Activated CD4-positive, alpha-beta memory T cell treated with anti-CD3 and anti-CD28 coated beads, Interleukin-2, amount 10 ng/mL, durations not matched to agents 7 days and 5 days (primary cell): ENCODE results near the gene CBARP. TPM values are rescaled to one million over a fixed set of nuclear protein-coding genes. Genes with fewer than 3 reads are reported as not detected.

Experiments used
- CTCF ChIA-PET: fragments of 350-600 bp; sonication (Branson Sonifier 250); formaldehyde crosslinking; loops from one replicate; lab custom pipeline; 2021; ENCODE audit warnings: antibody characterized with exemption, inconsistent platforms; lab: Charles Lee
- POLR2A ChIA-PET: fragments of 350-600 bp; sonication (Branson Sonifier 250); formaldehyde crosslinking; loops from one replicate; lab custom pipeline; 2021; ENCODE audit warnings: antibody characterized with exemption; lab: Charles Lee
- DNase-seq: peaks from one replicate; pipeline ENCODE4 v3.0.0-alpha.2; 2020
- H3K27ac Mint-ChIP-seq: one replicate; pipeline ENCODE4 v1.8.0; 2021; ENCODE audit warnings: mild to moderate bottlenecking, mixed read lengths
- H3K27me3 Mint-ChIP-seq: one replicate; pipeline ENCODE4 v1.8.0; 2021; ENCODE audit warnings: mixed read lengths
- H3K36me3 Mint-ChIP-seq: one replicate; pipeline ENCODE4 v1.8.0; 2021; ENCODE audit warnings: low read depth, mixed read lengths
- H3K4me1 Mint-ChIP-seq: one replicate; pipeline ENCODE4 v1.8.0; 2021; ENCODE audit warnings: mixed read lengths
- H3K4me3 Mint-ChIP-seq: one replicate; pipeline ENCODE4 v1.8.0; 2021; ENCODE audit warnings: mild to moderate bottlenecking, mixed read lengths
- H3K9me3 Mint-ChIP-seq: one replicate; pipeline ENCODE4 v1.8.0; 2021; ENCODE audit warnings: mixed read lengths
- total RNA-seq, 2 experiments: library from RNA; stranded (reverse); gene quantifications; one replicate each; pipeline ENCODE4 v1.2.3, GENCODE V29; 2021

Gene CBARP
- total RNA-seq, 2 experiments from 2014 or later = 0.35 to 0.55 TPM

DNA sequence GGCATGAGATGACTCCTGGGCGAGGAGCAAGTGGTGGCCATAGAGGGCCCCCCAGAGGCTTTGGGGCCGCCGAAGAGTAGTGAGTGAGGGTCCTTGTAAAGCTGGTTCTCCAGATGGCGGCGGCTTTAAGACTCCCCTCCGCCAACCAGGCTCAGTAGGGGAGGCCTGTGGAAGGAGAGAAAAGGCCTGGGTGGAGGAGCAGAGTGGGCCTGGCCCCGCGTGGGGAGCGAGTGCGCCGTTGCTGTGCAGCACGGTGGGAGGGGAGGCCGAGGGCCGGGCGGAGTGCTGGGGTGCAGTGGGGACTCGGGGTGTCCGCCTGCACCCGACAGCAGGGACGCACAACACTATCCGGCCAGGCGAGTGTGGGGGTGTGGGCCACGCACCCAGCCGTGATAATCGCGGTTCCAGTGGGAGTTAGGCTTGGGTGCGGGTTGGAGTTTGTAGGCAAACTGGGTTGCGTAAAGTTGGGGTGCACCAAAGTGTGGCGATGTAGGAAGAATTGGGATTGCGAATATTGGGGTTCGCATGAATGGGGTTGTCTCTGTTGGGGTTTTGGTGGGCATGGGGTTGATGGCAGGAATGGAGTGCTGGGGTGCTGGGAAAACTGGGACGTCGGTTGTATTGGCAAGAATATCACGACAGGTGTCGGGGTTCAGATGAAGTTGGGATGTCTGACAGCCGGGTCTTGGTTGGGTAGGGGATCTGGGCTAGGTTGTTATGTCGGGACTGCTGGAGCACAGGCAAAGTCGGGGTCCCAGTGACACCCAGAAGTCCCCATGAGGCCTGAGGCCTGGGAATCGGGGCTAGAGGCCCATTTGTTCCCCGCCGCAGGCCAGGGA, 30.6 kb upstream of the CBARP start:
- no peak for DNase-seq
- ChIA-PET CTCF (interaction anchor here (0.6 to 11.2 kb wide), 8 partner anchors 11 to 222 kb away, joined by 3 to 412 read pairs (median 10); partner anchors contain the start of genes ATP5F1D and REEP6), POLR2A (interaction anchor here (0.6 to 10.9 kb wide), 49 partner anchors 10 to 628 kb away, joined by 3 to 266 read pairs (median 6); partner anchors contain the start of genes ABCA7, ARHGAP45, ATP5F1D and CBARP)
- Mint-ChIP-seq H3K4me1 (peaks cover 64% of the 10 kb centered on the region), H3K36me3 (peaks cover 34% of the 10 kb centered on the region), H3K27ac (peak overlapping the region; percentile 42), H3K4me3 (peak overlapping the region; percentile 51), H3K9me3 (no peaks in the 10 kb centered on the region), H3K27me3 (peaks cover 3% of the 10 kb centered on the region)

DNA sequence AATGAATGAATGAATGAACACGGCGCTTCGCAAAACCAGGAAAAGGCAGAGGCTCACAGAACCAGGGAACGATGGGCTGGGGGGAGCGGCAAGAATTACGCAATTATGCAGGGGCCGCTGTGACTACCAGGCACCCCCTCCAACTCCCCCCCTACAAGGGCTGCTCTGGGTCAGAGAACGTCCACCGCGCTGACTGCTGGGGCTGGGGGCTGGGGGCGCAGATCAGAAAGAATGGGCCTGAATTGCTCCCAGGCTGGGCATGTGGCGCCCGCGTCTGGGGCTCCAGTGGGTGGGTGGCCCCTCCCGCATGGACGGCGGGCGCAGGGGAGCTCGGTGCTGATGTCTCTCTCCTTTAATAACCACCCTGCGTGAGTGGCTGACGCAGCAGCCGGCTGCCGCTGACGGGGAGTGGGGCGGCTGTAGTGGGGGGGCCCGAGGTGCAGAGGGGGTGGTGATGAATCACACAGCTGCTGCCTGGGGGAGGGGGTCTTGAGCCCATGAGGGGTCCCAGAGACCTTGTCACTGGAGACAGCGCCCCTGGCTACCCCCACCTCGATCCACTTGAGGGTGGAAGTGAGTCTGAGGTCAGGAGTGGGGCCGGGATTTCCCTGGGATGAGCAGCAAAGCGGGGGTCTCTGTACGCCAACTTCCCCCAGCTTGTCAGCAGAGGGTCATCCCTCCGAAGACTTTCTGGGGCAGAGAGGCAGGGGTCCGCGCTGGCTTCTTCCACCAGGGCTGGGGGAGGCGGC, 29.8 kb upstream of the CBARP start:
- DNase-seq = no peak
- H3K27ac Mint-ChIP-seq = no peak overlapping the region
- H3K36me3 Mint-ChIP-seq = peaks cover 28% of the 10 kb centered on the region
- H3K9me3 Mint-ChIP-seq = no peaks in the 10 kb centered on the region
- CTCF ChIA-PET = interaction anchor here (2.4 to 11.2 kb wide), 3 partner anchors 14 to 26 kb away, joined by 23 to 412 read pairs (median 44); partner anchors contain the start of gene ATP5F1D
- H3K27me3 Mint-ChIP-seq = peaks cover 3% of the 10 kb centered on the region
- POLR2A ChIA-PET = interaction anchor here (1.4 to 10.9 kb wide), 4 partner anchors 10 to 137 kb away, joined by 3 to 266 read pairs (median 140); partner anchors contain the start of gene ATP5F1D
- H3K4me1 Mint-ChIP-seq = peaks cover 64% of the 10 kb centered on the region
- H3K4me3 Mint-ChIP-seq = peak overlapping the region; percentile 27

DNA sequence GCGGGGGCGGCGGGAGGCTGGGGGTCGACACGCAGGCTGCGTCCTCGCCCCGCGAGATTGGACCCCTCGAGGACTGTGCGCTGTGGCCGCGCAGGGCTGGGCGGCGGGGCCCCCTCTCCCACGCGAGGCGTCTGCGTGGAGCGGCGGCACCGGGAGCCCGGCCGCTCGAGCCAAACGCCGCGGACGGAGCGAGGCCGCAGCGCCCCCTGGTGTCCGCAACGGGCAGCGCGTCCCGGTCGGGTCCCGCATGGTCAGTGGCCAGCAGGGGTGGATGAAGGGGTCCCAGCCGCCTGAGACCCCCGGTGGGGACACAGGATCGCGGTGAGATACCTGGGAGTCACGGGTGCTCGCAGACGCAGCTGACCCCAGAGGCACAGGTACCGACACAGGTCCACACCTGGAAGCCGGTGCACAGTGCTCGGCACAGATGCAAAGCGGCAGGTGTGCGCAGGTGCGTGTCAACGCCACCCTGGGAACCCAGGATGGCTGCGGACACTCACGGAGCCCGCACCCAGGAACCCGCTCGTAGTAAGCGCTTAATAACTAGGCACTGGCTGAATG, 29.2 kb upstream of the CBARP start:
- H3K27ac Mint-ChIP-seq = no peak overlapping the region
- ChIA-PET CTCF (interaction anchor here (0.6 to 11.2 kb wide), 17 partner anchors 8 to 618 kb away, joined by 3 to 412 read pairs (median 4); partner anchors contain the start of genes ABHD17A, ARHGAP45, ATP5F1D and FAM174C), POLR2A (interaction anchor here (1.0 to 10.9 kb wide), 8 partner anchors 9 to 200 kb away, joined by 3 to 266 read pairs (median 14); partner anchors contain the start of genes ARHGAP45, ATP5F1D, FAM174C and MIDN)
- peaks cover 23% of the 10 kb centered on the region for H3K36me3 Mint-ChIP-seq
- DNase-seq = peak; percentile 76
- peak overlapping the region; percentile 27 for H3K4me3 Mint-ChIP-seq
- peaks cover 3% of the 10 kb centered on the region for H3K27me3 Mint-ChIP-seq
- peaks cover 62% of the 10 kb centered on the region for H3K4me1 Mint-ChIP-seq
- H3K9me3 Mint-ChIP-seq = no peaks in the 10 kb centered on the region

DNA sequence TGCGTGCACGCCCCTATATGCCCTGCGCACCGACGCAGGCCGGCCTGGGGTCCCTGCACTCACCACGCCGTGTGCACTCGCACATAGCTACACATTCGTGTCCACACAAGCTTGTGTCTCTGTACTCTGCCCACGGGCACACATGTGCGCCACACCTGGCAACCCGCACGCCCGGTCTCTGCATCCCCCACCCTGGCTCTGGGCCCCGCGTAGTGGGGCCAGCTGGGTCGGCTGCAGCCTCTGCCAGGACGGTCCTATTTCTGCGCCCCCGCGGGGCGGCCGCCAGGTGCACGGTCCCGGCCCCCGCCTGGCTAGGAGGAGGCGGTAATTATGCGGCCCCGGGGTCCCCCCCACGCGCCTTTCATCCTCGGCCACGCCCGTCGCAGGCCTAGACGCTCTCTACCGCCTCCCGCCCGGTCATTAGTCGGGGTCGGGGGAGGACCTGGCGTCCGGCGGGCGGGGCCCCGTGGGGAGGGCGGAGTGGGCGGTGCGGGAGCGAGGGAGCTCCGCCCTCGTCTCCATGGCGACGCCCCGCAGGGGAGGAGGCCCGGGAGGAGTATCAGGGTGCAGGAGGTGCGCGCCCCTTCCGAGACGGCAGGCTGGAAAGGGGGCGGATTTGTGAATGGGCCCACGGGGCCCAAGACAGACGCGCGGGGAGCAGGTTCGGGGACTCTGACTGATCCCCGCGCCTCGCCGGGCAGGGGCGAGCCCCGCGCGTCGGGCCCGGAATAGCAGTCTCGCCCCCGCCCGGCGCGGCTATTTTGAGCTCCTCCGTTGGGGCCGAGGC, 28.5 kb upstream of the CBARP start:
- peak overlapping the region; percentile 52 for H3K27ac Mint-ChIP-seq
- POLR2A ChIA-PET = interaction anchor here (0.7 to 10.9 kb wide), 8 partner anchors 8 to 199 kb away, joined by 3 to 266 read pairs (median 14); partner anchors contain the start of genes ARHGAP45, ATP5F1D, FAM174C and MIDN

GRCh38 chr19:1265615-1266128, 27.9 kb upstream of the CBARP start:
- Mint-ChIP-seq H3K36me3 (peaks cover 16% of the 10 kb centered on the region), H3K27ac (peak overlapping the region; percentile 52), H3K27me3 (peaks cover 3% of the 10 kb centered on the region), H3K9me3 (no peaks in the 10 kb centered on the region), H3K4me1 (peaks cover 57% of the 10 kb centered on the region), H3K4me3 (peak overlapping the region; percentile 58)
- POLR2A ChIA-PET = interaction anchor here (1.0 to 10.9 kb wide), 6 partner anchors 8 to 198 kb away, joined by 5 to 266 read pairs (median 67); partner anchors contain the start of genes ARHGAP45, ATP5F1D, FAM174C and MIDN
- CTCF ChIA-PET = interaction anchor here (1.0 to 11.2 kb wide), 7 partner anchors 12 to 244 kb away, joined by 3 to 412 read pairs (median 5); partner anchors contain the start of gene RNU6-2
- DNase-seq = peak; percentile 59

More for the DNA sequence above, 28.5 kb upstream of the CBARP start:
- Mint-ChIP-seq H3K4me1 (peaks cover 62% of the 10 kb centered on the region), H3K27me3 (peaks cover 3% of the 10 kb centered on the region), H3K36me3 (peaks cover 22% of the 10 kb centered on the region), H3K4me3 (peak overlapping the region; percentile 58), H3K9me3 (no peaks in the 10 kb centered on the region)
- CTCF ChIA-PET = interaction anchor here (0.6 to 11.2 kb wide), 19 partner anchors 9 to 619 kb away, joined by 3 to 412 read pairs (median 3); partner anchors contain the start of genes ABHD17A, ARHGAP45, ATP5F1D and FAM174C
- DNase-seq = peak; percentile 92

GRCh38 chr19:1264801-1265614, 27.2 kb upstream of the CBARP start:
- Mint-ChIP-seq H3K4me1 (peaks cover 51% of the 10 kb centered on the region), H3K36me3 (peaks cover 10% of the 10 kb centered on the region), H3K4me3 (peak overlapping the region; percentile 44), H3K27ac (peak overlapping the region; percentile 65), H3K9me3 (no peaks in the 10 kb centered on the region), H3K27me3 (peaks cover 3% of the 10 kb centered on the region)
- no peak for DNase-seq
- CTCF ChIA-PET = interaction anchor here (1.4 to 11.2 kb wide), 4 partner anchors 11 to 244 kb away, joined by 3 to 412 read pairs (median 24); partner anchors contain the start of gene RNU6-2
- POLR2A ChIA-PET = interaction anchor here (0.9 to 10.9 kb wide), 5 partner anchors 7 to 21 kb away, joined by 4 to 266 read pairs (median 119); partner anchors contain the start of genes ATP5F1D and FAM174C

DNA sequence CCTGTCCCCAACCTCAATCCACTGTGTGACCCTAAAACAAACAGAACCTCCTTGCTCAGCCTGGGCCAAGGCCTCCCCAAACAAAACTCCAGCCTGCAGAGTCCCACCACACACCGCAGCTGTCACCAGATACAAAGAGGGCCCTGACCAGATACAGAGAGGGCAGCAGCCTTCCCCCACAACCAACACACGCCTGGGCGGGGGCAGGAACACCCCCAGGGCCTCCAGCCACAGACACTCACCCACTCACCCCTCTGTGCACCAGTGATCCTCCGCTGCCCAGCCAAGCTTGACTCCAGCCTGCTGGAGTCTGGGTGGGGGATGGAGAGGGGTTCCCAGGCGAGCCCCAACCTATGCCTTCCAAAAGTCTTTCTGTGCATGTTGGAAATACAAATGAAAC, 25.4 kb upstream of the CBARP start:
- POLR2A ChIA-PET = interaction anchor here (3.8 to 10.9 kb wide), 2 partner anchors 11 to 19 kb away, joined by 27 to 162 read pairs; no protein-coding TSS in a partner anchor
- no peak overlapping the region for H3K27ac Mint-ChIP-seq
- CTCF ChIA-PET = interaction anchor here (11.2 kb wide), 1 partner anchor 18 kb away, joined by 412 read pairs; no protein-coding TSS in a partner anchor
- H3K4me1 Mint-ChIP-seq = peaks cover 58% of the 10 kb centered on the region
- peak overlapping the region; percentile 41 for H3K4me3 Mint-ChIP-seq
- H3K36me3 Mint-ChIP-seq = peaks cover 21% of the 10 kb centered on the region
- no peak for DNase-seq
- no peaks in the 10 kb centered on the region for H3K9me3 Mint-ChIP-seq
- H3K27me3 Mint-ChIP-seq = peaks cover 3% of the 10 kb centered on the region

- Mint-ChIP-seq H3K36me3 (peaks cover 26% of the 10 kb centered on the region), H3K27me3 (peaks cover 3% of the 10 kb centered on the region), H3K4me3 (peak overlapping the region; percentile 24), H3K9me3 (no peaks in the 10 kb centered on the region), H3K4me1 (peaks cover 60% of the 10 kb centered on the region), H3K27ac (no peak overlapping the region)
- ChIA-PET POLR2A (interaction anchor here (3.8 to 10.9 kb wide), 2 partner anchors 10 to 18 kb away, joined by 27 to 162 read pairs; no protein-coding TSS in a partner anchor), CTCF (interaction anchor here (11.2 kb wide), 1 partner anchor 18 kb away, joined by 412 read pairs; no protein-coding TSS in a partner anchor)
- DNase-seq = no peak
Observed at GRCh38 chr19:1262623-1263123, 24.9 kb upstream of the CBARP start.

GRCh38 chr19:1261798-1262622, 24.2 kb upstream of the CBARP start:
- no peak for DNase-seq
- Mint-ChIP-seq H3K9me3 (no peaks in the 10 kb centered on the region), H3K27ac (peak overlapping the region; percentile 94), H3K36me3 (peaks cover 31% of the 10 kb centered on the region), H3K4me3 (peak overlapping the region; percentile 93), H3K27me3 (no peaks in the 10 kb centered on the region), H3K4me1 (peaks cover 58% of the 10 kb centered on the region)
- CTCF ChIA-PET = interaction anchor here (11.2 kb wide), 1 partner anchor 17 kb away, joined by 412 read pairs; no protein-coding TSS in a partner anchor
- POLR2A ChIA-PET = interaction anchor here (0.6 to 10.9 kb wide), 7 partner anchors 6 to 48 kb away, joined by 3 to 162 read pairs (median 8); partner anchors contain the start of genes CIRBP and FAM174C
